AG09309 (cell line): Measurements from ENCODE around the gene POU2F2.

Experiments
- DNase-seq: peaks from one replicate; pipeline ENCODE4 v3.0.0-alpha.2; 2010; ENCODE audit warnings: low read depth
- H3K4me3 ChIP-seq: 2 replicates; pipeline ENCODE4 v1.5.1; 2011; ENCODE audit warnings: mild to moderate bottlenecking, low read depth, low read length, moderate library complexity; ENCODE audit not compliant: control insufficient read depth
- CTCF ChIP-seq: IDR thresholded peaks from 2 replicates; pipeline ENCODE4 v1.5.1; 2011; ENCODE audit warnings: mild to moderate bottlenecking, low read depth, low read length, inconsistent platforms; ENCODE audit not compliant: insufficient read depth, control insufficient read depth; ENCODE audit errors: missing control alignments

POU2F2 gene

GRCh38 chr19:42096255-42096837 lies 35.9 kb downstream of the POU2F2 start:
- H3K4me3 ChIP-seq = no peak overlapping the region
- no peak for DNase-seq
- no peak for TF ChIP-seq CTCF

- TF ChIP-seq CTCF = no peak
Observed at GRCh38 chr19:42095814-42096230, 36.4 kb downstream of the POU2F2 start.

GRCh38 chr19:42095142-42095813 lies 37.0 kb downstream of the POU2F2 start:
- DNase-seq = no peak
- H3K4me3 ChIP-seq = no peak overlapping the region
- no peak for TF ChIP-seq CTCF

More at GRCh38 chr19:42095814-42096230, 36.4 kb downstream of the POU2F2 start:
- no peak for DNase-seq
- no peak overlapping the region for H3K4me3 ChIP-seq

GRCh38 chr19:42093926-42094325 lies 38.3 kb downstream of the POU2F2 start:
- TF ChIP-seq CTCF = no peak
- no peak overlapping the region for H3K4me3 ChIP-seq
- DNase-seq = no peak

- DNase-seq = no peak
- TF ChIP-seq CTCF = no peak
- no peak overlapping the region for H3K4me3 ChIP-seq
Observed at GRCh38 chr19:42093505-42093904, 38.7 kb downstream of the POU2F2 start.

- TF ChIP-seq CTCF = peak; percentile 50
- H3K4me3 ChIP-seq = no peak overlapping the region
- no peak for DNase-seq
Observed at GRCh38 chr19:42092350-42092749, 39.9 kb downstream of the POU2F2 start.
